Measurements from ENCODE around the gene TMEM47. TPM values are rescaled to one million over a fixed set of nuclear protein-coding genes. Genes with fewer than 3 reads are reported as not detected.

TMEM47 gene
- total and polyA plus RNA-seq, 2 of the 4 experiments (the other 2 are of a cell fraction) = 51.5 to 105 TPM

DNA sequence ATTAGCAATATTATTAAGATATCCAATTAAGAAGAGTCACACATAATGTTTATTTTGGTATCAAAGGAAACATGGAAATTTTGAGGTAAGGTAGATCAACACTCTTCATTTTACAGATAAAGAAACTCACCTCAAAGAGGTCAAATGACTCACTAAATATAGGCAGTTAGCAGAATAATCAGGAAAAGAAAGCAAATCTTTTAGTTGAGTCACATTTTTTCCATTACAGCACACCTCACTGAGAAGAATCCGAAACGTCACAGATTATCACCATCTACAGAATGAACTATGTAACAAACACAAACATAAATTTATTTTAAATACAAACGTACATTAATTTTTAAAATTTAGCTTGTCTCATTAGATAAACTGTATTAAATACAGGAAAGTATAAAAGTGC lies 70.1 kb downstream of the TMEM47 start:
- Histone ChIP-seq H3K9ac (ENCODE audit: low read depth, low read length) (no peak overlapping the region), H2BK15ac (ENCODE audit: low read depth, low read length) (no peak overlapping the region), H2AK5ac (ENCODE audit: low read depth, low read length) (no peak overlapping the region), H2BK120ac (ENCODE audit: low read depth, low read length) (no peak overlapping the region), H3K4me1 (ENCODE audit: control insufficient read depth, insufficient read depth, low read length) (no peaks in the 10 kb centered on the region), H3K9me1 (ENCODE audit: insufficient read depth, low read length) (no peaks in the 10 kb centered on the region), H4K91ac (ENCODE audit: insufficient read depth, low read depth, low read length) (no peak overlapping the region), H3K4me3 (ENCODE audit: insufficient read depth, low read depth, low read length) (no peak overlapping the region), H3K27ac (ENCODE audit: insufficient read depth, low read length) (no peak overlapping the region), H2AFZ (replicated peaks; ENCODE audit: low read length, poor library complexity) (no peak overlapping the region), H3K9me3 (ENCODE audit: control insufficient read depth, insufficient read depth, low read length) (no peaks in the 10 kb centered on the region), H4K8ac (ENCODE audit: low read depth in 2 of 2, low read length in 2 of 2) (no peak overlapping the region), H3K56ac (ENCODE audit: extremely low read depth, insufficient read depth, low read length) (no peak overlapping the region), H2BK5ac (ENCODE audit: low read depth, low read length, poor library complexity, severe bottlenecking) (no peak overlapping the region), H3K18ac (ENCODE audit: low read depth, low read length) (no peak overlapping the region), H3K4me2 (ENCODE audit: low read depth, low read length) (no peak overlapping the region), H3K14ac (replicated peaks; ENCODE audit: low read depth, low read length) (no peak overlapping the region), H2BK20ac (ENCODE audit: low read depth, low read length) (no peak overlapping the region), H3K4ac (ENCODE audit: low read depth, low read length) (no peak overlapping the region), H3K23ac (ENCODE audit: low read depth, low read length) (no peak overlapping the region), H3K36me3 (ENCODE audit: control insufficient read depth, insufficient read depth, low read length) (no peaks in the 10 kb centered on the region), H4K20me1 (ENCODE audit: insufficient read depth, low read length) (no peaks in the 10 kb centered on the region), H2AK9ac (replicated peaks; ENCODE audit: low read depth, low read length, poor library complexity) (no peak overlapping the region), H3K27me3 (ENCODE audit: control insufficient read depth, insufficient read depth, low read length) (no peaks in the 10 kb centered on the region), H3K79me1 (ENCODE audit: low read depth in 1 of 2, low read length in 2 of 2) (no peaks in the 10 kb centered on the region), H4K5ac (ENCODE audit: low read depth, low read length) (no peak overlapping the region)
- BruUV-seq (replicated peaks) = no TSS peak
- no CpG with 5 or more reads among the region's 3 CpGs for WGBS, 2 experiments (ENCODE audit: extremely low coverage in 2 of 2, insufficient read length in 1 of 2)
- TF ChIP-seq RFX5 (IDR thresholded peaks at IDR 0.05; ENCODE audit: low read depth, low read length) (no peak), MXI1 (IDR thresholded peaks at IDR 0.05; ENCODE audit: borderline replicate concordance, low read depth, low read length) (no peak), MAFK (IDR thresholded peaks at IDR 0.05; ENCODE audit: low read depth, low read length) (no peak), RAD21 (IDR thresholded peaks at IDR 0.05; ENCODE audit: low read length) (no peak), BHLHE40 (IDR thresholded peaks at IDR 0.05; ENCODE audit: low read depth, low read length) (no peak), MAZ (IDR thresholded peaks at IDR 0.05; ENCODE audit: borderline replicate concordance, low read depth, low read length) (no peak), ELK1 (IDR thresholded peaks at IDR 0.05; ENCODE audit: borderline replicate concordance, low read depth, low read length) (no peak), NFE2L2 (IDR thresholded peaks at IDR 0.05; ENCODE audit: low read depth, low read length) (no peak), USF2 (IDR thresholded peaks at IDR 0.05; ENCODE audit: low read depth, low read length) (no peak), RCOR1 (IDR thresholded peaks at IDR 0.05; ENCODE audit: insufficient replicate concordance, low read length) (no peak), CHD1 (IDR thresholded peaks at IDR 0.05; ENCODE audit: low read depth, low read length) (no peak)
- TF ChIP-seq, protein P1, sequence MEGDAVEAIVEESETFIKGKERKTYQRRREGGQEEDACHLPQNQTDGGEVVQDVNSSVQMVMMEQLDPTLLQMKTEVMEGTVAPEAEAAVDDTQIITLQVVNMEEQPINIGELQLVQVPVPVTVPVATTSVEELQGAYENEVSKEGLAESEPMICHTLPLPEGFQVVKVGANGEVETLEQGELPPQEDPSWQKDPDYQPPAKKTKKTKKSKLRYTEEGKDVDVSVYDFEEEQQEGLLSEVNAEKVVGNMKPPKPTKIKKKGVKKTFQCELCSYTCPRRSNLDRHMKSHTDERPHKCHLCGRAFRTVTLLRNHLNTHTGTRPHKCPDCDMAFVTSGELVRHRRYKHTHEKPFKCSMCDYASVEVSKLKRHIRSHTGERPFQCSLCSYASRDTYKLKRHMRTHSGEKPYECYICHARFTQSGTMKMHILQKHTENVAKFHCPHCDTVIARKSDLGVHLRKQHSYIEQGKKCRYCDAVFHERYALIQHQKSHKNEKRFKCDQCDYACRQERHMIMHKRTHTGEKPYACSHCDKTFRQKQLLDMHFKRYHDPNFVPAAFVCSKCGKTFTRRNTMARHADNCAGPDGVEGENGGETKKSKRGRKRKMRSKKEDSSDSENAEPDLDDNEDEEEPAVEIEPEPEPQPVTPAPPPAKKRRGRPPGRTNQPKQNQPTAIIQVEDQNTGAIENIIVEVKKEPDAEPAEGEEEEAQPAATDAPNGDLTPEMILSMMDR (conservative IDR thresholded peaks at IDR 0.05; ENCODE audit: low read depth, low read length) = no peak
- in situ Hi-C loops (cut with MboI; ENCODE audit: low sequenced_read_pairs) (no loop called here), dilution Hi-C loops (cut with HindIII; ENCODE audit: low sequenced_read_pairs, unreplicated experiment) (no loop called here), intact Hi-C loops (cut with micrococcal nuclease) (no loop called here)
- ChIA-PET POLR2A (ENCODE audit: unreplicated experiment) (no interaction called here), CTCF (interaction anchor here (0.6 kb wide), 1 partner anchor 1480 kb away, joined by 9 read pairs; no protein-coding TSS in a partner anchor)
- DNase-seq (no peak), ATAC-seq (ENCODE audit: low read depth) (no peak)

All from IMR-90 (cell line).